GM18499 (cell line): ENCODE results near the gene TRAM2.

Source experiments
- ATAC-seq: cut with Tn5 transposase; IDR thresholded peaks from one replicate; pipeline ENCODE4 v1.9.1; 2021; ENCODE audit warnings: moderate number of reproducible peaks; ENCODE audit not compliant: insufficient read depth, unreplicated experiment

TRAM2 gene

DNA sequence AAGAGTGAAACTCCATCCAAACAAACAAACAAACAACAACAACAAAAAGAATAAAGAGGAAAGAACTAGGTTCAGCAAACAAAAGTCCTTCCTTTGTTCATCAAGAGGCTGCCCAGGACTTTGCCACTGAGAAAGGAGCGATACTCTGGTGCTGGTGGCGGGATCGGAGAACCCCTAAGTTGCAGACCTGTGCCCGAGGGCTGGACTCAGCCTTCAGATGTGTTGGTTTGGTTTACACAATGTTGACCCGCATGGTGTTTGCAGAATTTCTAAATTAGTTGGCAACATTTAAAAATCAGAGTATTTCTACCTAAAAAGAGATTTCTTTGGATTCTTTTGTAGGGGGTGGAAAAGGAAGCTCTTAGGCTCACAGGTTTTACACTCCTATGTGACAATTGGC is 42.5 kb downstream of the TRAM2 start:
- ATAC-seq, result no peak

DNA sequence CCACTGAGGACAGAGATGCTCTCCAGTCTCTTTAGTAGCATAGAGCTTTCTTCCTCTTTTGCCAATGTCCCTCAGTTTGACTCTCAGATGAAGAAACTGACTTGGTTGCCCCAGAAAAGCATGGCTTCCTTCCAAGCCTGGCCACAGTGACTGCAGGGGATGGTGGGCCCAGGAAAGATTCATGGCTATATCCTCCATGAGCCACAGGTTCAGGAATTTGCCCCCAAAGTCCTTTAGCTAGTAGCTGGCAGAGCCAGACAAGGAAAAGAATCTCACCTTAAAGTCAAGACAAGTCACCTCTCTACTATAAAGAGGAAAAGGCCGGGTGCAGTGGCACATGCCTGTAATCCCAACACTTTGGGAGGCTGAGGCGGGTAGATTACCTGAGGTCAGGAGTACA is 43.4 kb downstream of the TRAM2 start:
- ATAC-seq, result no peak

DNA sequence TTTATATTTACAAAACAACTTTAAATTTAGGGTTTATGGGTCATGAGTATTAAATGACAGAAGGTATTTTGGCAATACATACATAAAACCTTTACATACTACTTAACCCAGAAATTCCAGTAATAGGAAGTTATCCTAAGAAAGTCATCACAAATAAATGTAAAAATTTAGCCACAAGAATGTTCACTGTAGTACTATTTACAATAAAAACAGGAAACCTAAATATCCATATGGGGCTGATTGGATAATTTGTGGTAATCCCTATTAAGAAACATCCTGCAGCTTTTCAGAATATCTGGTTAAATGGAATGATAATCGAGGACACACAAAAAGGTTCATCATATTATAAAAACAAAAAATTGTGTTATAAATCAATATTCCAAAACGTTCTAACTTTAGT is 44.4 kb downstream of the TRAM2 start:
- no peak for ATAC-seq

DNA sequence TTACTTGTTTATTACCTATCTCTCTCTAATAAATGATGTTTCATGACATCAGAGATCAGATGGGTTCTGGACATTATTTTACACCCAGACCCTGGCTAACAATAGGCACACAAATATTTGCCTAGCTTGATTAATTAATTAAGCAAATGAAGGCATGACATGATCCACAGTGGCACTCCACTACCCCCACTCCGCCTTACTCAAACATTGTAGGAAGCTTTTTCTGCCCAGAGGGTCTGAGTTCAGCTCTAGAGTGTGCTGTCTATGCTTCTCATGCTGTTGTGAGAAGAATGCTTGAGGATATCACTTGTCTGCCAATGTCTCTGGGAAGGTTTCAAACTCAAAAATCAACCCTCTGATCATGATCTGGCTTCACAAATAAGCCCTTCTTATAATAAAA is 45.0 kb downstream of the TRAM2 start:
- ATAC-seq, result no peak

DNA sequence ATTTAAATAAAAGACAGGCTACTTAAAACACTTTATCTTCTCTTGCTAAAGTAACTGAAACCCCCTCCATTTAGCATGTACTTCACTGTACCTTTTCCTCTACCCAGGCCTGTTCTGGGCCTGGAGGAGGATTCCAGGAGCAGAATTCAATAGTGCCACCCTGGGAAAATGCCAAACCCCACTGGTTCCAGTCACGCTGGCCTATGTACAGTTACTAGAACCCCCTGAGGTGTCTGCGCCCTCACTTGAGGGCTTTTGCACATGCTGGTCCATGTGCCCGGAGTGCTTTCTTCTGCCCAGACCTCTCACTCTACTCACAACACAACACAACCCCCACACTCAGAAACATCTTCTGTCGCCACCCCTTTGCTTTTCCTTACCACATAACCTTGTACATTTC is 45.5 kb downstream of the TRAM2 start:
- no peak for ATAC-seq

DNA sequence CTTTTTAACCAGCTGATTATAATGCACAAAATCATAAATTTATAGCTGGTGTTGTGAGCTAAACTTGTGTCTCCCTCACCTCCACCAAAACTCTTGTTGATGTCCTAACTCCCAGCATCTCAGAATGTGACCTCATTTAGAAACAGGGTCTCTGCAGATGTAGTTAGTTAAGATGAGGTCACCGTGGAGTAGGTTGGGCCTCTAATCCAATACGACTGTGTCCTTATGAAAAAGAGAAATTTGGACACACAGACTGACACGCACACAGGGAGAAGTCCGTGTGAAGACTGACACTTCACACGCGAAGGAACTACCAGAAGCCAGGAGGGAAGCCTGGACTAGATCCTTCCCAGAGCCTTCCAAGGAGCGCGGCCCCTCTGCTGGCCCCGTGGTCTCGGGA is 46.5 kb downstream of the TRAM2 start:
- no peak for ATAC-seq

DNA sequence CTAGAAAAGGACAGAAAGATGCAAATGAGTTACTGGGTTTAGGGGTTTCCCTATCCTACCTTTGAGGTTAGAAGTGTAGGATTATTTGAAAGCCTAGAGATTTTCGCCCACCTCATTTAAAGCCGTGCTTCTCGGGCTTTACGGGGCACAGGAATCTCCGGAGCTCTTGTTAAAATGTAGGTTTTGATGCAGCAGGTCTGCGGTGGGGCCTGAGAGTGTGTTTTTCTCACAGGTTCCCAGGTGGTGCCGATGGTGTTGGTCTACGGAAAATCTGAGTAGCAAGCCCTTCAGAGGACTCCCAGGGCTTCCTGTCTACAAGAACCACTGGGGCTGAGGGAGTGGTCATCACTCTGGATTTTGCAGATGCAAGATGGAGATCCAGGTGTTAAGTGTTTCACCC is 47.5 kb downstream of the TRAM2 start:
- ATAC-seq, result no peak

DNA sequence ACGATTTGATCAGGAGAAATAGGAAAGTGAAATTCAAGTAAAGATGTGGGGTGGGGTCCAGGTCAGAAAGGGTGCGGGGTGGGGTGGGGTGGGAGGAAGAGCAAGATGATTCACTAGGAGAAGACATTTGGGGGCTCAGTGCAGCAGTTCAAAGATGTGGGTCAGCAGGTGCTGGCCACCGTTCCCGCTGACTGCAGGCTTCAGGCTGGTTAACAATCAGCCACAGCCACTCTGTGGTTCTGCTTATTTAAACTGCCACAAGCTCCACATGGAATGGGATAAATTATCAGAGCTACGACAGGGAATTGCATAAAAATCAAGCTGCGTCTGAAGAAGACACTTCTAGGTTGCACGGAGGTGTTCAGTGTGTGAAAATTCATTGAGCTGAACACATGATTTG is 49.4 kb downstream of the TRAM2 start:
- ATAC-seq, result no peak

DNA sequence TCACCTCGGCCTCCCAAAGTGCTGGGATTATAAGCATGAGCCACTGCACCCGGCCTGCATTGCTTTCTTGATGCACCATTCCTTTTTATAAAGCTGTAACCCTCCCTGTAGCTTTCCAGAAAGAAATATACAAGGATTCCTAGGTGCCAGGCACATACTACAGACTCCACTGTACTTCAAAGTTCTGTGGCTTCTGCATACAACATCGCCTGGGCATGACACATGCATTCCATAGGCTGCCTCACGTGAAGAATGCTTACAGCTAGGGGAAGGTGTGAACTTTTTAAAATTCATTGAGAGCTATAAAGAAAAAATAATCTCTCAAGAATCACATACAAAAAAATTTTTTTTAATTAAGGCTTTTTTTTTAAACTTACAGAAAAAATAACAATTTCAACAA is 50.2 kb downstream of the TRAM2 start:
- ATAC-seq, result no peak

DNA sequence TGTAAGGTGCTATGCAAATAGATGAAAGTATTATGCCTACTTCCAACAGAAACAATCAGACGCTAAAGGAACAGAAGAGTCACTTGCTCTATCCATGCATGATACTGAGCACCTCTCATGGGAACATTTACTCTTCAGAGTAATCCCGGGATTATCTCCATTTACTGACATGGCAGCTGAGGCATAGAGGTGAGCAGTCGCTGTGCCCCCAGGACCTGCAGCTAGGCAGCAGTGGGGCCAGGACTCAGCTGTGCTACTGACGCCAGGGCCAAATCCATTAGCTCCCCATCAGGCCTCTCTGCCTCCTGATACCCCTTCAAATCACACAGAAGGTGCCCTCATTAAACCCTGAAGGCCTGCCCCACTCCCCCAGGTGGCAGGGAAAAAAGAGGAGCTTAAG is 51.9 kb downstream of the TRAM2 start:
- no peak for ATAC-seq

DNA sequence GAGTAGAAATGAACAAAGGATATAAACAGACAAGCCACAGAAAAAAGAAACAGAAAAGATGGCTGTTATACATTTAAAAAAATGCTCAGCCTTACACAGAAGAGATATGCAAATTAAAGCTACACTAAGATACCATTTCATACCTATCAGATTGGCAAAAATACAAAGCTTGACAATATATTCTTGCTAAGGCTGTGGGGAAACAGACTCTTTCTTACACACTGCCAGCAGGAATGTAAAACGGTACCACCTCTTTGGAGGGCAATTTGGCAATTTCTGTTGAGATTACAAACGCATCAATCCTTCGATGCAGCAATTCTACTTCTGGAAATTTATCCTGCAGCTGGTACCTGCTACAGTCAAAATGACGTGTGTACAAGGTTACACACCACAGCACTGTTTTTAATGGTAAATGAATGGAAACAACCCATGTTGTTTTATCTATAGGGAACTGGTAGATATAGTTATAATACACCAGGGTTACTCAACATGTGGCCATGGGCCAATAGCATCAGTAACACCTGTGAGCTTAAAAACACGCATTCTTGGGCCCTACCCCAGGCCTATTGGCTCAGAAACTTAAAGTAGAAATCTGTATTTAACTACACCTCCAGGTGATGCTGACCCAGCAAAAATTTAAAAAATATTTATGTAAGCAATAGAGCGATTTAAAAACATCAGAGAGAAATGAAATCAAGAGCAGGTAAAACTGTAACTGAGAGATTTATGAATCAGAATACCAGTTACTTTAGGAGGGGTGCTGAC is 53.3 kb downstream of the TRAM2 start:
- ATAC-seq, result no peak

DNA sequence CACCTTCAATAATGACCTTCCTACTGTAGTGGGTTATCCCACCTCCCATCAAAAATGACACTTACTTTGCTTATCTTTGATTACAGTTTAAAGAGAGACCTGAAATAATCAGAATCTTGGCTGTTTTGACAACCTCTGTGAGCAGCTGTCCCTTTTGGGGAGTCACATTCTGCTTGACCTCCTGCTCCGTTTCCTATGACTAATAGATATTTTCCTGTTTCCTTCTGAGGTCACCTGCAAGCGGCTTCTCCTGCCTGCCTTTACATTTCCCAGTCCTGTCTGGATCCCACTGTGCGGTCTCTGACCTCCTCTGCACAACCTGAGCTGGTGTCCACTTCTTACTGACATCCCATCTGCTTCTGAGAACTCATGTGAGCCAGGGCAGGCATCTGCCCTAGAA is 54.2 kb downstream of the TRAM2 start:
- ATAC-seq, result no peak

DNA sequence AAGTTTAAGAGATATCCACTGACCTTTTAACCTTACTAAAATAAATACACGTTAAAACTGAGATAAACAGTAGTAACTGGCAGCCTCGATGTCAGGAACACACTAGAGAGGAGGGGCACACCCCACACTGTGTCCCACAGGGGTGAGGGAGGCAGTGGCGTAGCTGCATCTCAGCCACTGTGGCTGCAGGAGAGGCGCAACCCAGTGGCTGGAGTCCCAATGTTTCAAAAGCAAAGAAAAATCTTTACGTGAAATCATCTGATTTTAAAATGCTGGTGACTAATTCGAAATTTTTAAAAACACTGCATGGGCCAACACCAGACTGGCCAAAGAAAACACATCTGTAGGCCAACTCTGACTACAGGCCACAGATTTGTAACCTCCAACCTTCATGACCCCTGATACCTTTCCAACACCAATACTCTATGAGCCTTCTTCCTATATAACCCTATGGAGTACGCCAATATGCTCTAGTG is 54.7 kb downstream of the TRAM2 start:
- ATAC-seq, result no peak

DNA sequence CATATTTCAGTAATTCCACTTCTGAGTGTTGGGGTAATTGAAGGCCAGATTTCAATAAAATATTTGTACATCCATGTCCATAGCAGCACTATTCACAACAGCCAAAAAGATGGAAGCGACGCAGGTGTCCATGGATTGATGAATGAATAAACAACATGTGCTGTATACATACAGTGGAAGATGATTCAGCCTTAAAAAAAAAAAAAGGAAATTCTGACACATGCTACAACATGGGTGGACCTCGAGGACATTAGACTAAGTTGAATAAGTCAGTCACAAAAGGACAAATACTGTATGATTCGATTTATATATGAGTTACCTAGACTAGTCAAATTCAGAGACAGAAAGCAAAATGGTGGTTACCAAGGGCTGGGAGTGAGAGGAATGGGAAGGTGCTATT is 57.2 kb downstream of the TRAM2 start:
- no peak for ATAC-seq

DNA sequence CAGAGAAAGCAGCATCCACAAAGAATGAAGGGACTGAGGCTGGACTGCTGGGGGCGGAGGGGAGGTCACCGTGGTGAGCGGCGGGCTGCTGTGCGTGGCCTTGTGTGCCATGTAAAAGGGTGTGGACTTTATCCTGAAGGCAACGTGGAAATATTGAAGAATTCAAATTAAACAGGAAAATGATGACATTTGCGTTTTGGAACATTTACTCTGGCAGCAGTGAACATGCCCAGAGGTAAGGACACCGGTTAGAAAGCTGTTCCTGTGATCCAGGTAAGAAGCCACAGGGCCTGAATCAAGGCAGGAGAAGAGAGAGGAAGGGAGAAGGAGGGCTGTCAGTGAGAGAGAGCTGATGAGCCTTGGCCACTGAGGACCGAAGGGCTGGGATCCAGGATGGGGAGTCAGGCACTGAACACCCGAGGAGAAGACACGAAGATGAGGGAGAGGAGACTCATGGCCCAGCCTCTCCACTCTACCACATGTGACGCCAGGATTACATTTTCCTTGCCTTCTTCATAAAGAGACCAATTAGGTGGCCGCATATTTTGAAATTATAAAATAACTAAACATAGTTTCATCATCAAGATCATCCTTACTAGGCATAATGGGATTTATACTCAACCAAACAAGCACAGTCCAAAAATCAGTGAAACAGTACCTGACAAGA is 58.4 kb downstream of the TRAM2 start:
- no peak for ATAC-seq

DNA sequence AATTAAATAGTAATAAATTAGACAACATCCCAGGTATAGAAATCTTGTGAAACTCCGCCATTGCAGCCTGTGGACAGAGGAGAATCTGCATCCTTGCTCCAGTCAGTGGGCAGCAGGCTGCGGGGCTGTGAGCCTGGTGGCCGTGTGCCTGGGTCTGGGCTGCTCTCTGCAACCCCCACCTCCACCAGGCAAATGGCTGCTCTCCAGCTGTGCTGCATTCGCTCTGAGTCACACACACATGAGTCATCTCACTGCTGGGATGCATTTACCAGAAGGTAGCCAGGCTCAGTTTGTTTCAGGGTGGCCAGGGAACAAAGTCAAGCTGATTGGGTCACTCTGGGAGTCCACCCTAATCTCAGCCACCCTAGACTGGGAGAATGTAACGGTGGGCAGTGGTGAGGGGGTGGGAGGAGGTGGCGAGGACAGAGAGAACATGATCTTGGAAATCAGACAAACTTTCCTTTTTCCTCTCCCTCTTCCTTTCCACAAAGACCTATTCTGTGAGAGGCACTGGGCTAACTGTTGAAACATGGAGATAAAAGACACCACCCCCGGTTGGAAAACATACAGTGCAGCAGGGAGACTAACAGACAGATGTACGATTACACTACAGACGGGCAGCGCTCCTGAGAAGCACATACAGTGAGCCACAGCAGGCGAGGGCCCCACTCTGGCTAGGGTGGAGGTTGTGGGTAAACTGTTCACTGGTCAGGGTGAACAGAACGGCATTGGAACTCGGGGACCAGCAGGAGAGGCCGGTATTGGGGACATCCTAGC is 59.2 kb downstream of the TRAM2 start:
- peak; percentile 96 for ATAC-seq

DNA sequence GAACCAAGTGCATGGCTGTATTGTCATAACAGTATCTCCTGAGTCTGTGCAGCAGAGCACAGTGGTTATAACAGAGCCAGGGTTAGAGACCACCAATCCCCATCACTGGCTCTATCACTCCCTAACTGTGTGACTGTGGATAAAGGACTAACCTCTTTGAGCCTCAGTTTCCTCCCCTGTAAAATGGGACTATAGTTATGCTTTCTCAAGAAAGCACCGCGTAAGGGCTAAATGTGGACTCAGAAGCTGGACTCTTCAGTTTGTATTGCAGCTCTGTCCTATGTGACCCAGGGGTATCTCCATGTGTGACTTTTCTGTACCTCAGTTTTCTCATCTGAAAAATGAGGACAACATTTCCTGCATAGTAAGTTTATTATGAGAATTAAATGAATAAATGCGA is 59.9 kb downstream of the TRAM2 start:
- ATAC-seq, result no peak

DNA sequence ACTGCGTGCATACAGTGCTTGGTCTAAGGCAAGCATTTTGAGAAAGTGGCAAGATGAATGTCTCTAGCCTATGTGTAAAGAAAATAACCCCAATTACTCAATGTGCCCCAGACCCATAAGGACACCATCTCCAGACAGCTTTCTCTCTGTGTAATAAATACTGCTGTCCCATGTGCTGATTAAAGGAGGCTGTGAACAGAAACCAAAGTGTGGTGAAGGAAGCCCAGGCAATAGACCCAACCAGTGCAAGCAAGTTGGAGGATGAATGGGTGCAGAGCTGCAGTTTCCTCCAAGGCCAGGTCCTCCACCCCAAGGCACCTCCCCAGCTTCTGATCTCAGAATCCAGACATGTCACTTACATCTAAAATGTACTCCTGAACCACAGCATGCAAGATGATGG is 60.6 kb downstream of the TRAM2 start:
- no peak for ATAC-seq

DNA sequence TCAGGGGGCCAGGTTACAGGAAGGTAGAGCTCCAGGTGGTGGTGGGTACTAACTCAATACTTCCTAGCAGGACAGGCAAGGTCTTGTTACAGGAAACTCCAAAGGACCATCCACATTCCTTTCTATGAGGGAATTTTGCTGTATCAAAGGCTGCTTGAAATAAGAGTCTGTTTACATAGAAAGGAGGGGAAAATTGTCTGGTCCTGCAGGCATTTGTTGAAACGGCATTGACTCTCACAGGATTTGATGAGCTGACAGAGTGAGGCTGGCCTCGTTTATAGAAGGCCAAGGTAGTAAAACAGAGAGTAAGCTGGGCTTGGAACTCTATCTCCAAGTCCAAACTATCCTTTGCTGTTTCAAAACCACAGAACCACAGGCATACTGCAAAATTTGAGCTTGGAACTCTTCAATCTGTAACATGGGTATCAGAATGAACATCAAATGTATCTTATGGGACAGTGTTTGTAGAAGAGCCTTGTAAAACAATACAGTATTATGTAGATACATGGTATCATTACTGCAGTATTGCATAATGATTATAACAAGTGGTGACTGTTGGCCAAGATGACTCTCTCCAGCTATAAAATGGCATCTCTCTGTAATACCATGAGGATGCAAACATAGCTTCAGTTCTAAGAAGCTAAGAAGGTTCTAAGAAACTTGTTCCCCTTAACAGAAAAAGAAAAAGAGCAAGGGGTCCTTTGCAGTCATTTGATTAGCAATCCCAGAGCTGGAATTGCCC is 61.5 kb downstream of the TRAM2 start:
- ATAC-seq, result no peak

DNA sequence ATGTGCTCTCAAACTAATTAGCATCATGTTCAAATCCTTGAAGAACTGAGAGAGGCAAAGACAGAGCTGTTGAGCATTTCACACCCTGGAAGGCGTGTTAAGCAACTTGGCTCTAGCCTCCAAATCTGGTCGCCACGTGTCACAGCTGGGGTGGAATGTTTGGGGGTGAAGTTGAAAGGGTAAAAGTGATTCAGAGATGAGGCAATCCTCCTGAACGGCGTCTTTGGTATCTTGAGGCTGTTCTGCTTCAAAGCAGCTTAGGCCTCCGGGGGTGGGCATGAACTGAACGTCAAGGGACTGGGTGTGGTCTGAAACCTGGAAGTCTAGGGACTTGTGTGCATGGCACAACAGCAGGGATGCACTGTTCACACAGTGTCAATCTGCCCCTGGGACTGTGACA is 62.3 kb downstream of the TRAM2 start:
- no peak for ATAC-seq

DNA sequence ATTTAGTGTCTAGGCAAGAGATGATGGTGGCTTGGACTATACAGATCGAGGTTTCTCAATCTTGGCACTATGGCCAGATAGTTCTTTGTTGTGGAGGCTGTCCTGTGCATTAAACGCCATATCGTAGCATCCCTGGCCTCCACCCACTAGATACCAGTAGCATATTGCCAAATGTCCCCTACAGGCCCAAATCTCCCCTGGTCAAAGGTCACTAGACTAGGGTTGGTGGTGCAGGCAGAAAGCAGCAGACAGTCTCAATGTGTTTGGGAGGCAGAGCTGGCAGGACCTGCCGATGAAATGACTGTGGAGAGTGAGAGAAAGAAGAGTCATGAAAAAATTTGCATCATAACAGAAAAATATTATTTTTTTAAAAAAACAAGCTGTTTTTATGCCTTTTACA is 63.0 kb downstream of the TRAM2 start:
- ATAC-seq, result no peak
